SU-DHL-6 (cell line): ENCODE results near the gene KIF9.

Source experiments
- H2AFZ ChIP-seq: fragments of 200-600 bp; sonication (generic); 2 replicates; pipeline ENCODE4 v1.6.1; 2014; ENCODE audit warnings: low read depth, mild to moderate bottlenecking, moderate library complexity, mixed read lengths, antibody characterized with exemption, low read length; ENCODE audit not compliant: severe bottlenecking
- H3F3A ChIP-seq: fragments of 200-600 bp; shearing (Covaris generic); 2 replicates; pipeline ENCODE4 v1.6.0; 2016; ENCODE audit warnings: antibody characterized with exemption, mild to moderate bottlenecking; ENCODE audit not compliant: insufficient read depth
- H3K27ac ChIP-seq: fragments of 200-600 bp; sonication (generic); 2 replicates; pipeline ENCODE4 v1.5.1; 2016; ENCODE audit warnings: low read depth, mild to moderate bottlenecking, low read length, moderate library complexity, mixed read lengths
- H3K27me3 ChIP-seq: fragments of 200-600 bp; sonication (generic), shearing (Covaris generic); 2 replicates; pipeline ENCODE4 v1.6.0; 2014; ENCODE audit warnings: mild to moderate bottlenecking, low read length
- H3K36me3 ChIP-seq: fragments of 200-600 bp; sonication (generic); 2 replicates; pipeline ENCODE4 v1.6.1; 2014; ENCODE audit warnings: mild to moderate bottlenecking, low read length, mixed read lengths
- H3K4me2 ChIP-seq: fragments of 300-600, 200-600 bp; shearing (Covaris generic), sonication (generic); 2 replicates; pipeline ENCODE4 v1.6.0; 2014; ENCODE audit warnings: low read length, low read depth, mild to moderate bottlenecking; ENCODE audit not compliant: poor library complexity, severe bottlenecking
- H3K4me3 ChIP-seq: fragments of 200-600 bp; sonication (generic); 2 replicates; pipeline ENCODE4 v1.5.1; 2014; ENCODE audit warnings: antibody characterized with exemption, low read length, mild to moderate bottlenecking, mixed read lengths; ENCODE audit not compliant: insufficient read depth, poor library complexity, severe bottlenecking
- H3K79me2 ChIP-seq: fragments of 200-600 bp; sonication (generic); 2 replicates; pipeline ENCODE4 v1.6.1; 2014; ENCODE audit warnings: mild to moderate bottlenecking, low read length, moderate library complexity; ENCODE audit not compliant: insufficient read depth
- H3K9ac ChIP-seq: fragments of 200-600 bp; sonication (generic); 2 replicates; pipeline ENCODE4 v1.7.0; 2014; ENCODE audit warnings: mild to moderate bottlenecking, low read length
- H3K9me2 ChIP-seq: fragments of 200-600 bp; sonication (generic); replicated peaks from 2 replicates; pipeline ENCODE4 v1.6.1; 2014; ENCODE audit warnings: low read length; ENCODE audit not compliant: insufficient read depth
- H3K9me3 ChIP-seq: fragments of 200-600 bp; sonication (generic); 2 replicates; pipeline ENCODE4 v1.6.1; 2014; ENCODE audit warnings: low read length, mixed read lengths; ENCODE audit not compliant: insufficient read depth
- H4K20me1 ChIP-seq: fragments of 200-600 bp; sonication (generic); 2 replicates; pipeline ENCODE4 v1.6.1; 2014; ENCODE audit warnings: low read depth, mild to moderate bottlenecking, antibody characterized with exemption, low read length, moderate library complexity, mixed read lengths
- EZH2phosphoT487 ChIP-seq: fragments of 200-600 bp; sonication (generic), shearing (Covaris generic); conservative IDR thresholded peaks from 2 replicates; pipeline ENCODE4 v1.6.1; 2018; ENCODE audit warnings: mild to moderate bottlenecking, antibody characterized with exemption, low read length, moderate library complexity, mixed read lengths
- TF ChIP-seq, protein P1 (sequence below): fragments of 200-600 bp; sonication (generic); IDR thresholded peaks from one replicate; pipeline ENCODE4 v1.5.1; 2017; ENCODE audit warnings: antibody characterized with exemption, mild to moderate bottlenecking, low read length, moderate library complexity; ENCODE audit not compliant: insufficient read depth, poor library complexity, severe bottlenecking

Gene KIF9

GRCh38 chr3:47227678-47228077, 54.9 kb downstream of the KIF9 start:
- no peak for TF ChIP-seq EZH2phosphoT487
- TF ChIP-seq, protein P1, sequence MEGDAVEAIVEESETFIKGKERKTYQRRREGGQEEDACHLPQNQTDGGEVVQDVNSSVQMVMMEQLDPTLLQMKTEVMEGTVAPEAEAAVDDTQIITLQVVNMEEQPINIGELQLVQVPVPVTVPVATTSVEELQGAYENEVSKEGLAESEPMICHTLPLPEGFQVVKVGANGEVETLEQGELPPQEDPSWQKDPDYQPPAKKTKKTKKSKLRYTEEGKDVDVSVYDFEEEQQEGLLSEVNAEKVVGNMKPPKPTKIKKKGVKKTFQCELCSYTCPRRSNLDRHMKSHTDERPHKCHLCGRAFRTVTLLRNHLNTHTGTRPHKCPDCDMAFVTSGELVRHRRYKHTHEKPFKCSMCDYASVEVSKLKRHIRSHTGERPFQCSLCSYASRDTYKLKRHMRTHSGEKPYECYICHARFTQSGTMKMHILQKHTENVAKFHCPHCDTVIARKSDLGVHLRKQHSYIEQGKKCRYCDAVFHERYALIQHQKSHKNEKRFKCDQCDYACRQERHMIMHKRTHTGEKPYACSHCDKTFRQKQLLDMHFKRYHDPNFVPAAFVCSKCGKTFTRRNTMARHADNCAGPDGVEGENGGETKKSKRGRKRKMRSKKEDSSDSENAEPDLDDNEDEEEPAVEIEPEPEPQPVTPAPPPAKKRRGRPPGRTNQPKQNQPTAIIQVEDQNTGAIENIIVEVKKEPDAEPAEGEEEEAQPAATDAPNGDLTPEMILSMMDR: no peak
- Histone ChIP-seq H3K27me3 (no peaks in the 10 kb centered on the region), H3K79me2 (no peaks in the 10 kb centered on the region), H3K4me3 (no peak overlapping the region), H3F3A (no peaks in the 10 kb centered on the region), H3K4me2 (no peak overlapping the region), H4K20me1 (no peaks in the 10 kb centered on the region), H3K9me2 (no peaks in the 10 kb centered on the region), H3K27ac (no peak overlapping the region), H3K9ac (no peak overlapping the region), H2AFZ (no peak overlapping the region), H3K36me3 (no peaks in the 10 kb centered on the region), H3K9me3 (no peaks in the 10 kb centered on the region)

DNA sequence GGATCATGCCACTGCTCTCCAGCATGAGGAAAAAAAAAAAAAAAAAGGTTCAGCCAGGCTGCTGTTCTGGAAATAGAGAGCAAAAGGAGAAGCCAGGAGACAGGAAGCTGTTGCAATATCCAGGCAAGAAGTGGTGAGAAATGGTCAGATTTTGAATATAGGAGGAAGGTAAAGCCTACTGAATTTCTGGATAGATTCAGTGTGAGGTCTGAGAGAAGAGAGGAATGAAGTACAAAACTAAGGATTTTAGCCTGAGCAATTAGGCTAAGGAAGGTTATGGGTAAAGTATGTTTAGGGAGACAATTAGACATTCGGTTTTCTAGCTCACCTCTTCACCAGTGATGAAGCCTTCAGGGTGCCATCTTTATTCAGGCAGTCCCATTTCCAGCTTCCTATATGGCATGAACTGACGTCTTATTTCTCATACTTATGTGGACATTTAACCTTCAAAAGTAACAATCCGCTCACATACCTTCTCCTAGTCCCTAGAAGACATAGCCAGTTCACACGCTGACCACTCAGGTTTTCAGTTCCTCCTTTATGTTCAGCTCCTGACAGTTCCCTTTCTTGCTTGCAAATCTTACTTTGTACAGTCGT, 57.2 kb downstream of the KIF9 start:
- Histone ChIP-seq H3K27me3 (no peaks in the 10 kb centered on the region), H3F3A (no peaks in the 10 kb centered on the region), H2AFZ (no peak overlapping the region), H4K20me1 (no peaks in the 10 kb centered on the region), H3K79me2 (no peaks in the 10 kb centered on the region), H3K9ac (no peak overlapping the region), H3K9me2 (no peaks in the 10 kb centered on the region), H3K4me2 (no peak overlapping the region), H3K36me3 (no peaks in the 10 kb centered on the region), H3K27ac (no peak overlapping the region), H3K4me3 (no peak overlapping the region), H3K9me3 (no peaks in the 10 kb centered on the region)
- no peak for TF ChIP-seq EZH2phosphoT487
- TF ChIP-seq, protein P1: no peak

GRCh38 chr3:47223755-47224154, 58.8 kb downstream of the KIF9 start:
- H3K9ac ChIP-seq: no peak overlapping the region
- H2AFZ ChIP-seq: no peak overlapping the region
- H3F3A ChIP-seq: no peaks in the 10 kb centered on the region
- H3K4me2 ChIP-seq: no peak overlapping the region
- H4K20me1 ChIP-seq: no peaks in the 10 kb centered on the region
- no peaks in the 10 kb centered on the region for H3K79me2 ChIP-seq
- H3K4me3 ChIP-seq: no peak overlapping the region
- H3K27me3 ChIP-seq: no peaks in the 10 kb centered on the region
- H3K36me3 ChIP-seq: no peaks in the 10 kb centered on the region
- TF ChIP-seq EZH2phosphoT487: no peak
- TF ChIP-seq, protein P1: no peak
- no peaks in the 10 kb centered on the region for H3K9me2 ChIP-seq
- H3K27ac ChIP-seq: no peak overlapping the region
- no peaks in the 10 kb centered on the region for H3K9me3 ChIP-seq
